ENCODE data around the gene KRTAP24-1. TPM values are rescaled to one million over a fixed set of nuclear protein-coding genes. Genes with fewer than 3 reads are reported as not detected.

Gene KRTAP24-1
- total RNA-seq (2022; extraction: Qiagen RNA extraction), result not detected in 5 replicates

GRCh38 chr21:30282850-30283249 is at the start of gene KRTAP24-1:
TSS of gene KRTAP24-1 (minus strand) at chr21:30282950. CDS start at chr21:30282932, 18 bp downstream.

GRCh38 chr21:30320215-30320614 is 37.5 kb upstream of the KRTAP24-1 start, which contains the start of gene KRTAP26-1:
TSS of gene KRTAP26-1 (minus strand) at chr21:30320315. CDS start at chr21:30320035, 280 bp downstream.

GRCh38 chr21:30289215-30289614 is 6.5 kb upstream of the KRTAP24-1 start, which contains the start of gene KRTAP25-1:
TSS of gene KRTAP25-1 (minus strand) at chr21:30289514. CDS start at chr21:30289490, 24 bp downstream.

Other genes starting within 250 kb of the KRTAP24-1 start
- gene CLDN17, start 116.1 kb downstream of the KRTAP24-1 start, total RNA-seq (2022; extraction: Qiagen RNA extraction), result not detected in 5 replicates
- not detected in 5 replicates for gene CLDN8, start 66.9 kb downstream of the KRTAP24-1 start, total RNA-seq (2022; extraction: Qiagen RNA extraction)
- not detected in 5 replicates for gene KRTAP25-1, start 6.6 kb upstream of the KRTAP24-1 start, total RNA-seq (2022; extraction: Qiagen RNA extraction)
- not detected in 5 replicates for gene KRTAP26-1, start 37.4 kb upstream of the KRTAP24-1 start, total RNA-seq (2022; extraction: Qiagen RNA extraction)
- not detected in 5 replicates for gene KRTAP27-1, start 54.7 kb upstream of the KRTAP24-1 start, total RNA-seq (2022; extraction: Qiagen RNA extraction)
- gene KRTAP23-1, start 65.7 kb upstream of the KRTAP24-1 start, total RNA-seq (2022; extraction: Qiagen RNA extraction), result not detected in 5 replicates
- not detected in 5 replicates for gene KRTAP13-2, start 89.3 kb upstream of the KRTAP24-1 start, total RNA-seq (2022; extraction: Qiagen RNA extraction)
- gene KRTAP13-1, start 113.1 kb upstream of the KRTAP24-1 start, total RNA-seq (2022; extraction: Qiagen RNA extraction), result not detected in 5 replicates
- gene KRTAP13-3, start 143.0 kb upstream of the KRTAP24-1 start, total RNA-seq (2022; extraction: Qiagen RNA extraction), result not detected in 5 replicates
- gene KRTAP13-4, start 147.3 kb upstream of the KRTAP24-1 start, total RNA-seq (2022; extraction: Qiagen RNA extraction), result not detected in 5 replicates
- not detected in 5 replicates for gene KRTAP15-1, start 157.3 kb upstream of the KRTAP24-1 start, total RNA-seq (2022; extraction: Qiagen RNA extraction)
- gene KRTAP19-1, start 197.4 kb upstream of the KRTAP24-1 start, total RNA-seq (2022; extraction: Qiagen RNA extraction), result not detected in 5 replicates
- not detected in 5 replicates for gene KRTAP19-2, start 204.5 kb upstream of the KRTAP24-1 start, total RNA-seq (2022; extraction: Qiagen RNA extraction)
- not detected in 5 replicates for gene KRTAP19-3, start 209.1 kb upstream of the KRTAP24-1 start, total RNA-seq (2022; extraction: Qiagen RNA extraction)
- gene KRTAP19-4, start 214.2 kb upstream of the KRTAP24-1 start, total RNA-seq (2022; extraction: Qiagen RNA extraction), result not detected in 5 replicates
- not detected in 5 replicates for gene KRTAP19-5, start 219.2 kb upstream of the KRTAP24-1 start, total RNA-seq (2022; extraction: Qiagen RNA extraction)

Measured in A549 treated with Mapracorat at 1 μM for 4 hours (cell line).